GM12878 (cell line): ENCODE results near the gene GPC3. TPM values are rescaled to one million over a fixed set of nuclear protein-coding genes. Genes with fewer than 3 reads are reported as not detected.

Source experiments
- ATAC-seq: fragments of 200-7000 bp; cut with Tn5 transposase; 3 replicates; pipeline ENCODE4 v1.9.1; 2020; ENCODE audit warnings: mild to moderate bottlenecking, moderate library complexity
- BruUV-seq: library from RNA; stranded (reverse); fragments of 400-500 nt; replicated peaks from 2 replicates; lab custom pipeline; 2021; lab: Mats Ljungman, UMichigan
- CTCF ChIA-PET: fragments of 300-600 bp; sonication (Branson Sonifier 250); formaldehyde crosslinking; extraction: SDS; loops from one replicate; lab custom pipeline; 2021; ENCODE audit warnings: inconsistent platforms; lab: Yijun Ruan, JAX
- POLR2A ChIA-PET: fragments of 350-600 bp; formaldehyde crosslinking; extraction: SDS; loops from one replicate; lab custom pipeline; 2021; ENCODE audit warnings: inconsistent platforms; lab: Charles Lee
- RAD21 ChIA-PET: fragments of 300-600 bp; sonication (Branson Sonifier 250); formaldehyde crosslinking; loops from one replicate; lab custom pipeline; 2023; ENCODE audit warnings: antibody characterized with exemption; ENCODE audit not compliant: unreplicated experiment; lab: Charles Lee
- SMC1A ChIA-PET: fragments of 300-600 bp; sonication (Branson Sonifier 250); formaldehyde crosslinking; loops from one replicate; lab custom pipeline; 2023; ENCODE audit not compliant: unreplicated experiment, uncharacterized antibody; lab: Charles Lee
- DNase-seq: peaks from one replicate; pipeline ENCODE4 v3.0.0-alpha.2; 2011; ENCODE audit warnings: low read depth, low spot score
- FAIRE-seq: peaks from 3 replicates; lab custom pipeline; 2011; peaks lifted over from hg19 to GRCh38; lab: Jason Lieb, UNC
- H2AFZ ChIP-seq: 2 replicates; pipeline ENCODE4 v1.6.0; 2011; ENCODE audit warnings: low read depth, low read length, control low read depth; ENCODE audit not compliant: control insufficient read depth
- H3K27ac ChIP-seq: 2 replicates; pipeline ENCODE4 v1.5.1; 2011; ENCODE audit warnings: control low read depth; ENCODE audit not compliant: control insufficient read depth, insufficient read depth
- H3K27me3 ChIP-seq, 2 experiments: replicated peaks in 1 of 2; 2 replicates each; pipeline versions ENCODE4 v1.6.0 to v1.6.1; 2011; ENCODE audit warnings: low read length in 1 of 2; ENCODE audit not compliant: control insufficient read depth in 2 of 2, insufficient read depth in 2 of 2
- H3K36me3 ChIP-seq, 2 experiments: 2 replicates each; pipeline ENCODE4 v1.5.1; 2011; ENCODE audit warnings: low read length in 1 of 2; ENCODE audit not compliant: control insufficient read depth in 2 of 2, insufficient read depth in 2 of 2
- H3K4me1 ChIP-seq: 2 replicates; pipeline ENCODE4 v1.6.1; 2011; ENCODE audit warnings: mild to moderate bottlenecking, low read length, moderate library complexity, mixed read lengths; ENCODE audit not compliant: control insufficient read depth, insufficient read depth
- H3K4me2 ChIP-seq: 2 replicates; pipeline ENCODE4 v1.6.0; 2011; ENCODE audit warnings: control low read depth; ENCODE audit not compliant: control insufficient read depth, insufficient read depth
- H3K4me3 ChIP-seq: fragments of 200-600 bp; sonication (generic); 2 replicates; pipeline ENCODE4 v1.5.1; 2016
- H3K79me2 ChIP-seq: 2 replicates; pipeline ENCODE4 v1.6.0; 2011; ENCODE audit warnings: low read length; ENCODE audit not compliant: control insufficient read depth, insufficient read depth
- H3K9ac ChIP-seq: 2 replicates; pipeline ENCODE4 v1.8.0; 2011; ENCODE audit warnings: low read length, control low read depth, mixed read lengths; ENCODE audit not compliant: control insufficient read depth, insufficient read depth
- H3K9me3 ChIP-seq: replicated peaks from 3 replicates; pipeline ENCODE4 v1.5.1; 2011; ENCODE audit warnings: mild to moderate bottlenecking, low read length; ENCODE audit not compliant: control insufficient read depth, insufficient read depth
- H4K20me1 ChIP-seq: 2 replicates; pipeline ENCODE4 v1.6.0; 2011; ENCODE audit not compliant: control insufficient read depth, insufficient read depth
- BRCA1 ChIP-seq: IDR thresholded peaks from 2 replicates; pipeline ENCODE4 v1.6.1; 2011; ENCODE audit warnings: low read depth, low read length, improper control_type of control experiment
- CBFB ChIP-seq: IDR thresholded peaks from 2 replicates; pipeline ENCODE4 v1.6.1; 2016; ENCODE audit warnings: antibody characterized with exemption, low read depth
- CREM ChIP-seq: IDR thresholded peaks from 2 replicates; pipeline ENCODE4 v1.6.1; 2014; ENCODE audit warnings: antibody characterized with exemption, low read depth
- HDGF ChIP-seq: fragments of 450-650 bp; IDR thresholded peaks from 2 replicates; pipeline ENCODE4 v1.6.1; 2016; ENCODE audit warnings: antibody characterized with exemption
- LARP7 ChIP-seq: fragments of 450-650 bp; IDR thresholded peaks from 2 replicates; pipeline ENCODE4 v1.6.1; 2017; ENCODE audit warnings: mild to moderate bottlenecking
- RAD21 ChIP-seq: IDR thresholded peaks from 2 replicates; pipeline ENCODE4 v1.6.1; 2011; ENCODE audit warnings: mild to moderate bottlenecking, low read depth, low read length, moderate library complexity; ENCODE audit not compliant: insufficient read depth
- SMARCA5 ChIP-seq: fragments of 450-650 bp; IDR thresholded peaks from 2 replicates; pipeline ENCODE4 v1.6.1; 2017; ENCODE audit warnings: mild to moderate bottlenecking
- SMC3 ChIP-seq: IDR thresholded peaks from 2 replicates; pipeline ENCODE4 v1.6.1; 2011; ENCODE audit warnings: low read length, improper control_type of control experiment, borderline replicate concordance
- YBX1 ChIP-seq: fragments of 450-650 bp; IDR thresholded peaks from 2 replicates; pipeline ENCODE4 v1.6.1; 2016; ENCODE audit warnings: antibody characterized with exemption
- WGBS: methylation state at CpG from one replicate; pipeline ENCODE4 v1.1.6; 2016; ENCODE audit warnings: low lambda C conversion rate; ENCODE audit not compliant: insufficient replicate concordance, insufficient coverage; ENCODE audit errors: missing lambda C conversion rate; 5-methylcytosine and 5-hydroxymethylcytosine counted together
- in situ Hi-C: fragments of 300-500 bp; cut with MboI; formaldehyde crosslinking; loops from 9 replicates; pipeline ENCODE4 v1.14.3; 2018; ENCODE audit warnings: mixed read lengths
- intact Hi-C: fragments of 100-400 bp; cut with micrococcal nuclease; formaldehyde crosslinking; loops from one replicate; pipeline ENCODE4 v1.14.2; 2022; ENCODE audit not compliant: unreplicated experiment
- polyA plus RNA-seq, 11 experiments: library from polyadenylated mRNA; depleted of rRNA in 4 of 11; unstranded in 6 of 11; stranded (reverse) in 5 of 11; fragments of >200 nt; fragmentation: Nextera tagmentation in 4 of 11; fragmentation: Illumina TruSeq in 1 of 11; extraction: Ambion mirVana in 4 of 11; extraction: Trizol in 1 of 11; gene quantifications; 1 replicate in 1 of 11; 2 replicates in 10 of 11; pipeline versions ENCODE4 v1.2.1 to v1.2.3, GENCODE V29; 2011 to 2016; ENCODE audit warnings: inconsistent platforms in 2 of 11, missing spikeins in 2 of 11, low read depth in 1 of 11
- total RNA-seq, 4 experiments: library from RNA; depleted of rRNA in 3 of 4; stranded (reverse); fragments of >200 nt in 3 of 4; fragmentation: Illumina TruSeq in 1 of 4; extraction: Trizol in 1 of 4; gene quantifications; 2 replicates each; pipeline versions ENCODE4 v1.2.1 to v1.2.3, GENCODE V29; 2013 to 2021
- TF ChIP-seq, protein P1 (sequence below): IDR thresholded peaks from 2 replicates; pipeline ENCODE4 v1.6.1; 2012; ENCODE audit warnings: low read depth, low read length, improper control_type of control experiment
- TF ChIP-seq, protein P2 (sequence below), 3 experiments: IDR thresholded peaks in 2 of 3; conservative IDR thresholded peaks in 1 of 3; 2 replicates each; pipeline ENCODE4 v1.5.1; 2011; ENCODE audit warnings: low read depth in 3 of 3, low read length in 3 of 3, mild to moderate bottlenecking in 3 of 3, control low read depth in 2 of 3, moderate library complexity in 2 of 3, inconsistent platforms in 1 of 3, mixed read lengths in 1 of 3; ENCODE audit not compliant: control insufficient read depth in 2 of 3, insufficient read depth in 1 of 3; ENCODE audit errors: extremely low read depth in 1 of 3
- TF ChIP-seq, protein P3 (sequence below): fragments of 450-650 bp; IDR thresholded peaks from 2 replicates; pipeline ENCODE4 v1.6.1; 2016; ENCODE audit warnings: mild to moderate bottlenecking, moderate library complexity, borderline replicate concordance
- TF ChIP-seq, protein P4 (sequence below): fragments of 450-650 bp; IDR thresholded peaks from 2 replicates; pipeline ENCODE4 v1.6.1; 2018; ENCODE audit warnings: mild to moderate bottlenecking, low read depth, moderate library complexity; ENCODE audit not compliant: partially characterized antibody

Gene GPC3
- total and polyA plus RNA-seq, 10 of the 15 experiments (the other 5 are each of a cell fraction or from before 2014, with no cell fraction given): 0.09 to 0.82 TPM; not detected in 8

DNA sequence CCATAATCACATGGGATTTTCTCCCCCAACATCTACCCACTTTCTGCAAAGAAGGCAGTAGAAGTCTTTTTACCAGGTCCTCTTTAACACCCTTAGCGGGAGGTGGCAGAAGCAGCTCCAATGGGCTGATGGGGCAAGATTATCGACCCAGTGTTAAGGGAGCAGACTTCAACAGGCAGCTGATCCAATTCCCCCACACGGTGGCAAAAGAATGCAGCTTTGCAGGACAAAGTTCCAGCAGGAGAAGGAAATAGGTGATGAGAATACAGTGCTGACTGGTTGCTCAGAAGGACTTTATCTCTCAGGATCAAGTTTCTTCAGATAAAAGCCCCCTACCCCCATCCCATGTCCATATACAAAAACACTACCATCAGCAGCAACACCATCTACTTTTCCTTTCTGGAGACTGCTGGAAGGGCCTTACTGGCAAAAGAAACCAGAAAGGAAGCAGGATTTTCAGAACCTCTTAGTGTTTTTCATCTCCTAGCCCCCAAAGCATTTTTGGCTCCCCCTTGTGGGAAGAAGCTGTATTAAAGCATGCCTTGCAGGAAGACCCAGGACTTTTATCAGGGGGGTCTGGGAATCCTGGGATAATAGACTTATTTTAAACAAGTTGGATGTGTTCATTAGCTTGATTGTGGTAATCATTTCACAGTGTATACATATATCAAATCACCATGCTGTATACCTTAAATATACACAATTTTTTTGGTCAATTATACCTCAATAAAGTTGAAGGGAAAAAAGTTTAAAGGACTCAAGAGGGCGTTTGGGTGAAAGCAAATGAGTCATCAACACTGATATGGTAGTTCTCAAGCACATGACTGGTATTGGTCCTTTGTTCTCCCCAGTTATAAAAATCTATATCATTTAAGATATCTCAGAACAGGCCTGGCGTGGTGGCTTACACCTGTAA lies 146.4 kb downstream of the GPC3 start:
- POLR2A ChIA-PET: no interaction called here
- RAD21 ChIA-PET: no interaction called here
- SMC1A ChIA-PET: interaction anchor here (1.3 to 1.6 kb wide), 2 partner anchors 12 to 46 kb away, joined by 5 to 6 read pairs; no protein-coding TSS in a partner anchor

More for the DNA sequence above, 146.4 kb downstream of the GPC3 start:
- BruUV-seq: no TSS peak
- H3K4me3 ChIP-seq: no peak overlapping the region
- peak; percentile 47 for ATAC-seq
- H3K4me1 ChIP-seq: no peaks in the 10 kb centered on the region
- TF ChIP-seq, protein P1, sequence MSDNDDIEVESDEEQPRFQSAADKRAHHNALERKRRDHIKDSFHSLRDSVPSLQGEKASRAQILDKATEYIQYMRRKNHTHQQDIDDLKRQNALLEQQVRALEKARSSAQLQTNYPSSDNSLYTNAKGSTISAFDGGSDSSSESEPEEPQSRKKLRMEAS: no peak
- TF ChIP-seq YBX1: no peak
- TF ChIP-seq CREM: no peak
- peak; percentile 31; the same call in 1 of the 2 replicates for TF ChIP-seq SMC3
- no peak for TF ChIP-seq HDGF
- no peak for TF ChIP-seq BRCA1
- peak; percentile 41; the same call in 1 of the 2 replicates for TF ChIP-seq RAD21
- TF ChIP-seq, protein P2, sequence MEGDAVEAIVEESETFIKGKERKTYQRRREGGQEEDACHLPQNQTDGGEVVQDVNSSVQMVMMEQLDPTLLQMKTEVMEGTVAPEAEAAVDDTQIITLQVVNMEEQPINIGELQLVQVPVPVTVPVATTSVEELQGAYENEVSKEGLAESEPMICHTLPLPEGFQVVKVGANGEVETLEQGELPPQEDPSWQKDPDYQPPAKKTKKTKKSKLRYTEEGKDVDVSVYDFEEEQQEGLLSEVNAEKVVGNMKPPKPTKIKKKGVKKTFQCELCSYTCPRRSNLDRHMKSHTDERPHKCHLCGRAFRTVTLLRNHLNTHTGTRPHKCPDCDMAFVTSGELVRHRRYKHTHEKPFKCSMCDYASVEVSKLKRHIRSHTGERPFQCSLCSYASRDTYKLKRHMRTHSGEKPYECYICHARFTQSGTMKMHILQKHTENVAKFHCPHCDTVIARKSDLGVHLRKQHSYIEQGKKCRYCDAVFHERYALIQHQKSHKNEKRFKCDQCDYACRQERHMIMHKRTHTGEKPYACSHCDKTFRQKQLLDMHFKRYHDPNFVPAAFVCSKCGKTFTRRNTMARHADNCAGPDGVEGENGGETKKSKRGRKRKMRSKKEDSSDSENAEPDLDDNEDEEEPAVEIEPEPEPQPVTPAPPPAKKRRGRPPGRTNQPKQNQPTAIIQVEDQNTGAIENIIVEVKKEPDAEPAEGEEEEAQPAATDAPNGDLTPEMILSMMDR (IDR thresholded peaks at IDR 0.05 in 2 of 3, conservative IDR thresholded peaks at IDR 0.05 in 1 of 3; ENCODE audit: control insufficient read depth in 2 of 3, extremely low read depth in 1 of 3, insufficient read depth in 1 of 3, low read depth in 3 of 3, low read length in 3 of 3): peak; percentile 40 to 65 (median 57); a peak in 5 of 6 replicates
- no peak for TF ChIP-seq LARP7
- TF ChIP-seq, protein P3, sequence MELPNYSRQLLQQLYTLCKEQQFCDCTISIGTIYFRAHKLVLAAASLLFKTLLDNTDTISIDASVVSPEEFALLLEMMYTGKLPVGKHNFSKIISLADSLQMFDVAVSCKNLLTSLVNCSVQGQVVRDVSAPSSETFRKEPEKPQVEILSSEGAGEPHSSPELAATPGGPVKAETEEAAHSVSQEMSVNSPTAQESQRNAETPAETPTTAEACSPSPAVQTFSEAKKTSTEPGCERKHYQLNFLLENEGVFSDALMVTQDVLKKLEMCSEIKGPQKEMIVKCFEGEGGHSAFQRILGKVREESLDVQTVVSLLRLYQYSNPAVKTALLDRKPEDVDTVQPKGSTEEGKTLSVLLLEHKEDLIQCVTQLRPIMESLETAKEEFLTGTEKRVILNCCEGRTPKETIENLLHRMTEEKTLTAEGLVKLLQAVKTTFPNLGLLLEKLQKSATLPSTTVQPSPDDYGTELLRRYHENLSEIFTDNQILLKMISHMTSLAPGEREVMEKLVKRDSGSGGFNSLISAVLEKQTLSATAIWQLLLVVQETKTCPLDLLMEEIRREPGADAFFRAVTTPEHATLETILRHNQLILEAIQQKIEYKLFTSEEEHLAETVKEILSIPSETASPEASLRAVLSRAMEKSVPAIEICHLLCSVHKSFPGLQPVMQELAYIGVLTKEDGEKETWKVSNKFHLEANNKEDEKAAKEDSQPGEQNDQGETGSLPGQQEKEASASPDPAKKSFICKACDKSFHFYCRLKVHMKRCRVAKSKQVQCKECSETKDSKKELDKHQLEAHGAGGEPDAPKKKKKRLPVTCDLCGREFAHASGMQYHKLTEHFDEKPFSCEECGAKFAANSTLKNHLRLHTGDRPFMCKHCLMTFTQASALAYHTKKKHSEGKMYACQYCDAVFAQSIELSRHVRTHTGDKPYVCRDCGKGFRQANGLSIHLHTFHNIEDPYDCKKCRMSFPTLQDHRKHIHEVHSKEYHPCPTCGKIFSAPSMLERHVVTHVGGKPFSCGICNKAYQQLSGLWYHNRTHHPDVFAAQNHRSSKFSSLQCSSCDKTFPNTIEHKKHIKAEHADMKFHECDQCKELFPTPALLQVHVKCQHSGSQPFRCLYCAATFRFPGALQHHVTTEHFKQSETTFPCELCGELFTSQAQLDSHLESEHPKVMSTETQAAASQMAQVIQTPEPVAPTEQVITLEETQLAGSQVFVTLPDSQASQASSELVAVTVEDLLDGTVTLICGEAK: no peak
- TF ChIP-seq SMARCA5: no peak
- TF ChIP-seq, protein P4, sequence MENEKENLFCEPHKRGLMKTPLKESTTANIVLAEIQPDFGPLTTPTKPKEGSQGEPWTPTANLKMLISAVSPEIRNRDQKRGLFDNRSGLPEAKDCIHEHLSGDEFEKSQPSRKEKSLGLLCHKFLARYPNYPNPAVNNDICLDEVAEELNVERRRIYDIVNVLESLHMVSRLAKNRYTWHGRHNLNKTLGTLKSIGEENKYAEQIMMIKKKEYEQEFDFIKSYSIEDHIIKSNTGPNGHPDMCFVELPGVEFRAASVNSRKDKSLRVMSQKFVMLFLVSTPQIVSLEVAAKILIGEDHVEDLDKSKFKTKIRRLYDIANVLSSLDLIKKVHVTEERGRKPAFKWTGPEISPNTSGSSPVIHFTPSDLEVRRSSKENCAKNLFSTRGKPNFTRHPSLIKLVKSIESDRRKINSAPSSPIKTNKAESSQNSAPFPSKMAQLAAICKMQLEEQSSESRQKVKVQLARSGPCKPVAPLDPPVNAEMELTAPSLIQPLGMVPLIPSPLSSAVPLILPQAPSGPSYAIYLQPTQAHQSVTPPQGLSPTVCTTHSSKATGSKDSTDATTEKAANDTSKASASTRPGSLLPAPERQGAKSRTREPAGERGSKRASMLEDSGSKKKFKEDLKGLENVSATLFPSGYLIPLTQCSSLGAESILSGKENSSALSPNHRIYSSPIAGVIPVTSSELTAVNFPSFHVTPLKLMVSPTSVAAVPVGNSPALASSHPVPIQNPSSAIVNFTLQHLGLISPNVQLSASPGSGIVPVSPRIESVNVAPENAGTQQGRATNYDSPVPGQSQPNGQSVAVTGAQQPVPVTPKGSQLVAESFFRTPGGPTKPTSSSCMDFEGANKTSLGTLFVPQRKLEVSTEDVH: no peak
- no peak for TF ChIP-seq CBFB
- TF ChIP-seq, all 136 proteins: peak for 3
- DNase-seq: no peak
- Histone ChIP-seq H3K4me2 (no peak overlapping the region), H4K20me1 (no peaks in the 10 kb centered on the region), H3K27ac (no peak overlapping the region), H3K9ac (no peak overlapping the region), H3K79me2 (no peaks in the 10 kb centered on the region), H2AFZ (no peak overlapping the region), H3K9me3 (no peaks in the 10 kb centered on the region), H3K27me3 (no peaks in the 10 kb centered on the region), H3K36me3 (no peaks in the 10 kb centered on the region)
- FAIRE-seq: peak; percentile 38
- 36% methylated on average over 5 of the region's 5 CpGs for whole genome bisulfite sequencing
- CTCF ChIA-PET: interaction anchor here (0.8 to 2.5 kb wide), 14 partner anchors 10 to 83 kb away, joined by 3 to 18 read pairs (median 3); no protein-coding TSS in a partner anchor
- in situ Hi-C loops: no loop called here
- intact Hi-C loops: no loop called here
